Common myeloid progenitor, CD34-positive (primary cell): ENCODE results near the gene RBKS.
A peak's percentile ranks its signal among the peaks of the same experiment; 100 is the strongest.

Experiments
- CTCF ChIA-PET: fragments of 350-600 bp; sonication (Branson Sonifier 250); formaldehyde crosslinking; loops from one replicate; lab custom pipeline; 2021; ENCODE audit warnings: antibody characterized with exemption; lab: Charles Lee
- POLR2A ChIA-PET: fragments of 350-600 bp; sonication (Branson Sonifier 250); formaldehyde crosslinking; loops from one replicate; lab custom pipeline; 2021; ENCODE audit warnings: antibody characterized with exemption; lab: Charles Lee
- DNase-seq, 3 donors: peaks; one replicate each; pipeline versions ENCODE4 v3.0.0 to v3.0.0-alpha.2; 2013
- H3K27ac ChIP-seq, 2 experiments: 1 replicate in 1 of 2; 2 replicates in 1 of 2; pipeline ENCODE4 v1.7.0; 2013; ENCODE audit warnings: inconsistent platforms in 2 of 2, low read length in 2 of 2, mild to moderate bottlenecking in 2 of 2, low read depth in 1 of 2, moderate library complexity in 1 of 2; ENCODE audit not compliant: severe bottlenecking in 2 of 2, insufficient read depth in 1 of 2, poor library complexity in 1 of 2
- H3K27me3 ChIP-seq, 5 experiments: replicated peaks in 2 of 5; 1 replicate in 3 of 5; 2 replicates in 2 of 5; pipeline versions ENCODE4 v1.6.1 to v1.7.0; 2013; ENCODE audit warnings: low read length in 4 of 5, mild to moderate bottlenecking in 2 of 5, moderate library complexity in 2 of 5, inconsistent platforms in 1 of 5; ENCODE audit not compliant: insufficient read depth in 5 of 5, control insufficient read depth in 4 of 5
- H3K36me3 ChIP-seq, 4 experiments: 1 replicate in 2 of 4; 2 replicates in 2 of 4; pipeline versions ENCODE4 v1.6.1 to v1.7.0; 2013; ENCODE audit warnings: low read length in 3 of 4, control low read depth in 1 of 4, mild to moderate bottlenecking in 1 of 4; ENCODE audit not compliant: control insufficient read depth in 4 of 4, insufficient read depth in 4 of 4
- H3K4me1 ChIP-seq, 4 experiments: 1 replicate in 3 of 4; 2 replicates in 1 of 4; pipeline versions ENCODE4 v1.6.1 to v1.7.1; 2013; ENCODE audit warnings: low read length in 3 of 4, mild to moderate bottlenecking in 3 of 4, control low read depth in 1 of 4, inconsistent platforms in 1 of 4, moderate library complexity in 1 of 4; ENCODE audit not compliant: control insufficient read depth in 4 of 4, insufficient read depth in 4 of 4; ENCODE audit errors: control extremely low read depth in 1 of 4
- H3K4me3 ChIP-seq, 7 experiments: 1 replicate in 4 of 7; 2 replicates in 3 of 7; pipeline versions ENCODE4 v1.5.1 to v1.7.0; 2013; ENCODE audit warnings: mild to moderate bottlenecking in 7 of 7, low read length in 6 of 7, moderate library complexity in 6 of 7, inconsistent platforms in 2 of 7, low read depth in 2 of 7, control low read depth in 1 of 7; ENCODE audit not compliant: insufficient read depth in 4 of 7, control insufficient read depth in 1 of 7; ENCODE audit errors: extremely low read depth in 1 of 7
- H3K9me3 ChIP-seq, 5 experiments: 1 replicate in 4 of 5; 2 replicates in 1 of 5; pipeline versions ENCODE4 v1.6.1 to v1.7.1; 2013; ENCODE audit warnings: low read length in 4 of 5, mild to moderate bottlenecking in 2 of 5, inconsistent platforms in 1 of 5, low read depth in 1 of 5, moderate library complexity in 1 of 5; ENCODE audit not compliant: control insufficient read depth in 4 of 5, insufficient read depth in 2 of 5; ENCODE audit errors: control extremely low read depth in 1 of 5
- WGBS: methylation state at CpG from one replicate; pipeline ENCODE4 v1.1.5; 2013; ENCODE audit not compliant: insufficient coverage; 5-methylcytosine and 5-hydroxymethylcytosine counted together

Gene RBKS

DNA sequence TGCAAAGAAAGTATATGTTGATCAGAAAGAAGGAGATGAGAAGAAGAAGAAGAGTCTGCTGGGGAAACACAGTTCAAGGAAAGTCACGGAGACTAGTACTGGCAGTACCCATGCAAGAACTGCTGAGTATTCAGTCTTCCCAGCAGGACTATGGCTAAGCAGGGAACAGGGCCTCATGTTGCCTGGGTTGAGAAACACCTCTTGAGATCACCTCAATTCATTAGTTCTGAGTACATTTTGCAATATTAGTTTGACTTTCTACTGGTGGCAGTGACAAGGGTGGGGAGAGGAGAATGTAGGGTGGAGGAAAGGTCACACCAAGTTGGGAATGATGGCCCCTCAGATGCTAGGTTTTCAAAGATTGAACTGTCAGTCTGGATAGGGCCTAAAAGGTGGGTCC, 68.1 kb downstream of the RBKS start:
- Histone ChIP-seq H3K27me3 (no peaks in the 10 kb centered on the region), H3K36me3 (no peaks in the 10 kb centered on the region), H3K4me1 (no peaks in the 10 kb centered on the region), H3K9me3 (peaks cover 0 to 13% (median 0%) of the 10 kb centered on the region in 5 experiments), H3K27ac (no peak overlapping the region), H3K4me3 (no peak overlapping the region)
- WGBS: 100% methylated on average over 1 of the region's 1 CpG
- CTCF ChIA-PET: no interaction called here
- POLR2A ChIA-PET: no interaction called here
- DNase-seq: no peak

GRCh38 chr2:27815860-27816438, 74.2 kb downstream of the RBKS start:
- no peaks in the 10 kb centered on the region for H3K36me3 ChIP-seq
- CTCF ChIA-PET: interaction anchor here (1.8 kb wide), 1 partner anchor 11 kb away, joined by 4 read pairs; no protein-coding TSS in a partner anchor

GRCh38 chr2:27814758-27815157, 75.4 kb downstream of the RBKS start:
- 92% methylated on average over 1 of the region's 1 CpG for WGBS
- POLR2A ChIA-PET: interaction anchor here (0.6 kb wide), 1 partner anchor 389 kb away, joined by 4 read pairs; no protein-coding TSS in a partner anchor
- Histone ChIP-seq H3K9me3 (peaks cover 0 to 6% (median 0%) of the 10 kb centered on the region in 5 experiments), H3K27ac (no peak overlapping the region), H3K4me1 (peaks cover 0 to 18% (median 5%) of the 10 kb centered on the region in 4 experiments), H3K27me3 (no peaks in the 10 kb centered on the region), H3K36me3 (no peaks in the 10 kb centered on the region), H3K4me3 (no peak overlapping the region)
- CTCF ChIA-PET: interaction anchor here (1.8 kb wide), 1 partner anchor 12 kb away, joined by 4 read pairs; no protein-coding TSS in a partner anchor
- no peak for DNase-seq

More at GRCh38 chr2:27815860-27816438, 74.2 kb downstream of the RBKS start:
- POLR2A ChIA-PET: no interaction called here
- Histone ChIP-seq H3K4me1 (peaks cover 0 to 6% (median under 1%) of the 10 kb centered on the region in 4 experiments), H3K27ac (no peak overlapping the region), H3K9me3 (peaks cover 0 to 6% (median 0%) of the 10 kb centered on the region in 5 experiments), H3K27me3 (no peaks in the 10 kb centered on the region), H3K4me3 (no peak overlapping the region)
- WGBS: 98% methylated on average over 3 of the region's 4 CpGs
- no peak for DNase-seq

DNA sequence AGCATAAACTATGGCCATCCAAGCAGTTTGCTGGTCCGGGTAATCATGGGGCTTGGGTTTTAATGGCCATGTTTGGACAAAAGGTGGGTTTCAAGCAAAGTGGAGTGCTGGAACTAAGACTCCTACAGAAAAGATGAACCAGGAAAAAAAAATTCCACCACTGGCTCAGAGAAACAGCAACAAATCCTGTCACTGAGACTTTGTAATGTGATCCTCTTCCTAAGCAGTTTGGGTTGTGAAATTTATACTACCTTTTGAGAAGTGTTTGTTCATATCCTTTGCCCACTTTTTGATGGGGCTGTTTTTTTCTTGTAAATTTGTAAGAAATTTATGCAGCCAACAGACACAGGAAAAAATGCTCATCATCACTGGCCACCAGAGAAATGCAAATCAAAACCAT, 78.4 kb downstream of the RBKS start:
- no peak overlapping the region for H3K27ac ChIP-seq
- no peak overlapping the region for H3K4me3 ChIP-seq
- H3K4me1 ChIP-seq: peaks cover 0 to 32% (median 5%) of the 10 kb centered on the region in 4 experiments
- H3K9me3 ChIP-seq: no peaks in the 10 kb centered on the region
- no peak for DNase-seq
- WGBS: 100% methylated on average over 1 of the region's 1 CpG
- H3K27me3 ChIP-seq: no peaks in the 10 kb centered on the region
- ChIA-PET POLR2A (no interaction called here), CTCF (no interaction called here)
- no peaks in the 10 kb centered on the region for H3K36me3 ChIP-seq

DNA sequence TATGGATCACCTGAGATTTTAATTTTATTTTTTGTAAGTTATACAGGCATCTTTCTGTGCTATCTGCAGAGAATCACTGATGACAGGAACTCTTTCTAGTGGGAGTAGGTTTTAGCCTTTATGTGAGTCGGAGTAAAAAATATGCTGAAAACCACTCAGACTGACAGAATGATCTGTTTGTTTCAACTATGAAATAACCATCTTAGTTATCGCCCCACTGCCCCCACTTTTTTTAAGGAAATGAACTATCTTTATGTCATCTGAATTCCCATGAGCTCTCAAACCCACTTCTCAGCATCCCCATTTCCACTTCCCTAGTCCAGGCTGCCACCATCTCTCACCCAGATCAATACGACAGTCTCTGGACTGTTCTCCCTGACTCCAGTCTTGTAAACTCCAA, 79.7 kb downstream of the RBKS start:
- Histone ChIP-seq H3K9me3 (no peaks in the 10 kb centered on the region), H3K4me3 (no peak overlapping the region), H3K36me3 (no peaks in the 10 kb centered on the region), H3K27ac (no peak overlapping the region), H3K4me1 (peaks cover 0 to 32% (median 5%) of the 10 kb centered on the region in 4 experiments), H3K27me3 (no peaks in the 10 kb centered on the region)
- CTCF ChIA-PET: interaction anchor here (1.0 to 1.4 kb wide), 2 partner anchors 11 to 20 kb away, joined by 3 read pairs; no protein-coding TSS in a partner anchor
- WGBS: 96% methylated on average over 2 of the region's 3 CpGs
- no peak for DNase-seq
- POLR2A ChIA-PET: no interaction called here

- peak in 2 of 3 donors; percentile 52 to 61 for DNase-seq
- POLR2A ChIA-PET: no interaction called here
- H3K4me1 ChIP-seq: peaks cover 0 to 34% (median 5%) of the 10 kb centered on the region in 4 experiments
- H3K27ac ChIP-seq: no peak overlapping the region
- no peak overlapping the region for H3K4me3 ChIP-seq
- CTCF ChIA-PET: interaction anchor here (1.0 to 1.4 kb wide), 3 partner anchors 11 to 35 kb away, joined by 3 read pairs; no protein-coding TSS in a partner anchor
- no peaks in the 10 kb centered on the region for H3K36me3 ChIP-seq
- H3K27me3 ChIP-seq: no peaks in the 10 kb centered on the region
- H3K9me3 ChIP-seq: no peaks in the 10 kb centered on the region
- 67% methylated on average over 1 of the region's 3 CpGs for WGBS
Observed at GRCh38 chr2:27809761-27810241, 80.4 kb downstream of the RBKS start.

- Histone ChIP-seq H3K27ac (no peak overlapping the region), H3K4me3 (no peak overlapping the region), H3K4me1 (peaks cover 0 to 42% (median 5%) of the 10 kb centered on the region in 4 experiments), H3K27me3 (no peaks in the 10 kb centered on the region), H3K36me3 (no peaks in the 10 kb centered on the region), H3K9me3 (no peaks in the 10 kb centered on the region)
- DNase-seq: no peak
- CTCF ChIA-PET: interaction anchor here (1.3 kb wide), 1 partner anchor 36 kb away, joined by 3 read pairs; no protein-coding TSS in a partner anchor
- POLR2A ChIA-PET: no interaction called here
- WGBS: 100% methylated on average over 2 of the region's 3 CpGs
Observed at GRCh38 chr2:27808984-27809383, 81.2 kb downstream of the RBKS start.
